IPS-NIHi7 (cell line): ENCODE measurements around the gene LCE1E.

Experiments used
- DNase-seq: peaks from one replicate; pipeline ENCODE4 v3.0.0; 2012; ENCODE audit warnings: mixed read lengths; ENCODE audit errors: extremely low spot score

LCE1E gene

GRCh38 chr1:152777510-152778137, 8.4 kb upstream of the LCE1E start:
- no peak for DNase-seq

- no peak for DNase-seq
Measured at GRCh38 chr1:152783095-152783494, 3.0 kb upstream of the LCE1E start.

GRCh38 chr1:152795686-152796085, 9.6 kb downstream of the LCE1E start:
- DNase-seq, result no peak

- no peak for DNase-seq
Measured at GRCh38 chr1:152796421-152796820, 10.4 kb downstream of the LCE1E start, which contains the start of gene LCE1D. Gene LCE1D (plus strand): TSS chr1:152796721. CDS start chr1:152797795, 1,074 bp downstream.

- DNase-seq, result no peak
Measured at GRCh38 chr1:152801333-152801732, 15.3 kb downstream of the LCE1E start.

GRCh38 chr1:152806576-152806975, 20.5 kb downstream of the LCE1E start, which contains the start of gene LCE1C:
Gene LCE1C (minus strand): TSS chr1:152806651. CDS start chr1:152805478, 1,173 bp downstream.
- DNase-seq, result no peak

- no peak for DNase-seq
Measured at GRCh38 chr1:152811050-152811449, 25.0 kb downstream of the LCE1E start.

GRCh38 chr1:152811671-152812070, 25.6 kb downstream of the LCE1E start, which contains the start of gene LCE1B:
Gene LCE1B (plus strand): TSS chr1:152811971. CDS start chr1:152812447, 476 bp downstream.
- no peak for DNase-seq

GRCh38 chr1:152817309-152817708, 31.3 kb downstream of the LCE1E start:
- no peak for DNase-seq

- no peak for DNase-seq
Measured at GRCh38 chr1:152823294-152823693, 37.2 kb downstream of the LCE1E start.

- DNase-seq, result no peak
Measured at GRCh38 chr1:152824964-152825363, 38.9 kb downstream of the LCE1E start.

GRCh38 chr1:152827173-152827572, 41.1 kb downstream of the LCE1E start, which contains the start of gene LCE1A:
Gene LCE1A (plus strand): TSS chr1:152827473. CDS start chr1:152827473, 0 bp downstream.
- DNase-seq, result no peak

GRCh38 chr1:152836870-152837269, 50.8 kb downstream of the LCE1E start:
- DNase-seq, result no peak
